HEK293 (cell line): ENCODE results near the gene CDRT4.

Experiments
- CTCF ChIA-PET: fragments of 350-600 bp; formaldehyde crosslinking; extraction: SDS; loops from one replicate; lab custom pipeline; 2021; ENCODE audit warnings: antibody characterized with exemption; lab: Yijun Ruan, JAX
- POLR2A ChIA-PET: fragments of 300-600 bp; formaldehyde crosslinking; extraction: SDS; loops from one replicate; lab custom pipeline; 2020; ENCODE audit warnings: antibody characterized with exemption, inconsistent platforms; lab: Yijun Ruan, JAX
- H3K27ac ChIP-seq: fragments of 200-500 bp; sonication (Bioruptor generic); 2 replicates; pipeline ENCODE4 v1.5.1; 2014; ENCODE audit warnings: low read depth, low read length, control low read depth, inconsistent platforms; ENCODE audit errors: extremely low read depth
- H3K36me3 ChIP-seq, 2 experiments: fragments of 200-500 bp in 1 of 2; sonication (Bioruptor generic) in 1 of 2; 1 replicate in 1 of 2; 2 replicates in 1 of 2; pipeline ENCODE4 v1.5.1; 2014 to 2017; ENCODE audit warnings: inconsistent platforms in 2 of 2, low read length in 2 of 2; ENCODE audit not compliant: control insufficient read depth in 2 of 2, insufficient read depth in 1 of 2
- H3K4me1 ChIP-seq: fragments of 200-500 bp; sonication (Bioruptor generic); 2 replicates; pipeline ENCODE4 v1.5.1; 2014; ENCODE audit warnings: mild to moderate bottlenecking, low read length, inconsistent platforms; ENCODE audit not compliant: control insufficient read depth, insufficient read depth
- H3K4me3 ChIP-seq: 2 replicates; pipeline ENCODE4 v1.5.1; 2011; ENCODE audit warnings: low read depth, mild to moderate bottlenecking, control low read depth, low read length, moderate library complexity
- H3K9me3 ChIP-seq: fragments of 200-500 bp; sonication (Bioruptor generic); 2 replicates; pipeline ENCODE4 v1.5.1; 2014; ENCODE audit warnings: low read depth, low read length, inconsistent platforms; ENCODE audit not compliant: control insufficient read depth, insufficient read depth
- GLIS2 ChIP-seq: fragments of 450-650 bp; formaldehyde crosslinking; IDR thresholded peaks from 2 replicates; pipeline ENCODE4 v1.5.1; 2016; ENCODE audit warnings: missing biosample characterization, missing genetic modification characterization
- KLF9 ChIP-seq: fragments of 450-650 bp; formaldehyde crosslinking; IDR thresholded peaks from 2 replicates; pipeline ENCODE4 v1.5.1; 2016; ENCODE audit warnings: missing biosample characterization, missing genetic modification characterization, low read depth
- PRDM6 ChIP-seq: fragments of 450-650 bp; formaldehyde crosslinking; IDR thresholded peaks from 2 replicates; pipeline ENCODE4 v1.5.1; 2017; ENCODE audit warnings: missing biosample characterization, missing genetic modification characterization
- ZNF114 ChIP-seq: fragments of 450-650 bp; formaldehyde crosslinking; IDR thresholded peaks from 2 replicates; pipeline ENCODE4 v1.5.0; 2017; ENCODE audit warnings: missing biosample characterization, missing genetic modification characterization
- ZNF155 ChIP-seq: fragments of 450-650 bp; formaldehyde crosslinking; IDR thresholded peaks from 2 replicates; pipeline ENCODE4 v1.5.1; 2016; ENCODE audit warnings: missing biosample characterization, missing genetic modification characterization
- ZNF37A ChIP-seq: fragments of 450-650 bp; IDR thresholded peaks from 2 replicates; pipeline ENCODE4 v1.5.1; 2018; ENCODE audit warnings: missing biosample characterization, missing genetic modification characterization
- ZNF423 ChIP-seq: fragments of 450-650 bp; formaldehyde crosslinking; IDR thresholded peaks from 2 replicates; pipeline ENCODE4 v1.5.1; 2016; ENCODE audit warnings: missing biosample characterization, missing genetic modification characterization
- ZNF518A ChIP-seq: fragments of 450-650 bp; formaldehyde crosslinking; conservative IDR thresholded peaks from 2 replicates; pipeline ENCODE4 v1.5.1; 2016; ENCODE audit warnings: low read depth, missing biosample characterization, missing genetic modification characterization
- ZNF558 ChIP-seq: fragments of 450-650 bp; formaldehyde crosslinking; IDR thresholded peaks from 2 replicates; pipeline ENCODE4 v1.5.1; 2016; ENCODE audit warnings: missing biosample characterization, missing genetic modification characterization
- ZNF571 ChIP-seq: fragments of 450-650 bp; formaldehyde crosslinking; IDR thresholded peaks from 2 replicates; pipeline ENCODE4 v1.5.0; 2017; ENCODE audit warnings: missing biosample characterization, missing genetic modification characterization
- ZNF776 ChIP-seq: fragments of 450-650 bp; formaldehyde crosslinking; IDR thresholded peaks from 2 replicates; pipeline ENCODE4 v1.5.0; 2017; ENCODE audit warnings: missing biosample characterization, missing genetic modification characterization, borderline replicate concordance
- ZNF785 ChIP-seq: fragments of 450-650 bp; formaldehyde crosslinking; IDR thresholded peaks from 2 replicates; pipeline ENCODE4 v1.5.1; 2016; ENCODE audit warnings: missing biosample characterization, missing genetic modification characterization
- TF ChIP-seq, protein P1 (sequence below): fragments of 450-650 bp; formaldehyde crosslinking; IDR thresholded peaks from 2 replicates; pipeline ENCODE4 v1.5.1; 2016; ENCODE audit warnings: missing biosample characterization, missing genetic modification characterization

The CDRT4 gene

DNA sequence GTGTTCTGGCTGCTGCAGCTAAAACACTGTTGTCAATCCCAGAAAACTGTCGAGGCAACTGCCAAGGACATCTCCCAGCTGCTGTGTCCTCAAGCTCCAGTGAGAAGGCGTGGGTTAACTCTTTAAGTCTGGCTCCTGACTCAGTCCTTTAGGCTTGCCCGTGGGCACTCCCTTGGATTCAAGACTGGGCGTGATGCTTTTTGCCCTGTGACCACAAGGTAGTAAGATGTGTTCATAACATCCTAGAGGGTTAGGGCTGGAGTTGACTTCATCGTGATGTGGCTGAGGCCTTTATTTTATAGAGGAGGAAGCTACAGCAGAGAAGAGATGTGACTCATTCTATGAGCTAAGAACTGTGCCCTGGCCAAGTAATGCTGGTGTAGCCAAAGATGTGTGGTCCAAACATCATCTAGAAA, 75.1 kb downstream of the CDRT4 start (continued):
- TF ChIP-seq ZNF571 (tag by site-specific recombination) = no peak
- TF ChIP-seq ZNF114 (tag by site-specific recombination) = no peak
- no peak for TF ChIP-seq ZNF785 (tag by site-specific recombination)
- TF ChIP-seq GLIS2 = no peak
- TF ChIP-seq KLF9 (tag by site-specific recombination) = no peak

GRCh38 chr17:15388356-15389041, 78.9 kb downstream of the CDRT4 start:
- Histone ChIP-seq H3K36me3 (no peaks in the 10 kb centered on the region), H3K27ac (no peak overlapping the region), H3K4me3 (no peak overlapping the region), H3K9me3 (no peaks in the 10 kb centered on the region), H3K4me1 (no peaks in the 10 kb centered on the region)
- ChIA-PET CTCF (interaction anchor here (1.0 to 1.6 kb wide), 2 partner anchors 40 to 130 kb away, joined by 3 read pairs; no protein-coding TSS in a partner anchor), POLR2A (no interaction called here)
- no peak for TF ChIP-seq ZNF558 (tag by site-specific recombination)
- TF ChIP-seq, protein P1, sequence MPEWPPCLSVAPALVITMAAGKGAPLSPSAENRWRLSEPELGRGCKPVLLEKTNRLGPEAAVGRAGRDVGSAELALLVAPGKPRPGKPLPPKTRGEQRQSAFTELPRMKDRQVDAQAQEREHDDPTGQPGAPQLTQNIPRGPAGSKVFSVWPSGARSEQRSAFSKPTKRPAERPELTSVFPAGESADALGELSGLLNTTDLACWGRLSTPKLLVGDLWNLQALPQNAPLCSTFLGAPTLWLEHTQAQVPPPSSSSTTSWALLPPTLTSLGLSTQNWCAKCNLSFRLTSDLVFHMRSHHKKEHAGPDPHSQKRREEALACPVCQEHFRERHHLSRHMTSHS (tag by site-specific recombination) = no peak

- no peaks in the 10 kb centered on the region for H3K4me1 ChIP-seq
- H3K9me3 ChIP-seq = no peaks in the 10 kb centered on the region
- H3K36me3 ChIP-seq = no peaks in the 10 kb centered on the region
- no peak overlapping the region for H3K4me3 ChIP-seq
- TF ChIP-seq ZNF155 (tag by site-specific recombination) (no peak), ZNF37A (tag by site-specific recombination) (no peak), ZNF518A (tag by site-specific recombination) (no peak), PRDM6 (tag by site-specific recombination) (no peak), ZNF423 (tag by site-specific recombination) (no peak), ZNF776 (tag by site-specific recombination) (no peak)
- TF ChIP-seq, all 188 proteins: peak for 0
- POLR2A ChIA-PET = no interaction called here
- CTCF ChIA-PET = no interaction called here
- H3K27ac ChIP-seq = no peak overlapping the region
Measured at GRCh38 chr17:15386083-15386482, 81.3 kb downstream of the CDRT4 start.
